Smooth muscle cell (in vitro differentiated cells): ENCODE results near the gene GLT8D2. TPM values are rescaled to one million over a fixed set of nuclear protein-coding genes. Genes with fewer than 3 reads are reported as not detected.

Experiments used
- DNase-seq: peaks from one replicate; lab custom pipeline; 2025; ENCODE audit not compliant: unreplicated experiment; lab: John Stamatoyannopoulos, UW
- H2AFZ ChIP-seq: fragments of 200-600 bp; sonication (generic); 2 replicates; pipeline ENCODE4 v1.6.0; 2016; ENCODE audit warnings: antibody characterized with exemption, low read depth, mild to moderate bottlenecking
- H3F3A ChIP-seq: fragments of 200-600 bp; sonication (generic); 2 replicates; pipeline ENCODE4 v1.6.0; 2017; ENCODE audit warnings: antibody characterized with exemption, low read depth
- H3K27ac ChIP-seq: fragments of 200-600 bp; sonication (generic); 2 replicates; pipeline ENCODE4 v1.5.1; 2016; ENCODE audit warnings: low read depth, mild to moderate bottlenecking
- H3K27me3 ChIP-seq: fragments of 200-600 bp; sonication (generic); 2 replicates; pipeline ENCODE4 v1.6.1; 2016; ENCODE audit warnings: low read depth, mild to moderate bottlenecking
- H3K36me3 ChIP-seq: fragments of 200-600 bp; sonication (generic); 2 replicates; pipeline ENCODE4 v1.5.1; 2016; ENCODE audit warnings: low read depth
- H3K4me1 ChIP-seq: fragments of 200-600 bp; sonication (generic); 2 replicates; pipeline ENCODE4 v1.5.1; 2016; ENCODE audit warnings: low read depth
- H3K4me2 ChIP-seq: fragments of 200-600 bp; sonication (generic); 2 replicates; pipeline ENCODE4 v1.6.0; 2016; ENCODE audit warnings: mild to moderate bottlenecking
- H3K4me3 ChIP-seq: fragments of 200-600 bp; sonication (generic); 2 replicates; pipeline ENCODE4 v1.5.1; 2016; ENCODE audit warnings: mild to moderate bottlenecking
- H3K79me2 ChIP-seq: fragments of 200-600 bp; sonication (generic); 2 replicates; pipeline ENCODE4 v1.6.0; 2016; ENCODE audit warnings: low read depth, mild to moderate bottlenecking
- H3K9ac ChIP-seq: fragments of 200-600 bp; sonication (generic); 2 replicates; pipeline ENCODE4 v1.6.0; 2016; ENCODE audit warnings: low read depth
- H3K9me3 ChIP-seq: fragments of 200-600 bp; sonication (generic); replicated peaks from 2 replicates; pipeline ENCODE4 v1.5.1; 2016; ENCODE audit warnings: low read depth
- H4K20me1 ChIP-seq: fragments of 200-600 bp; sonication (generic); 2 replicates; pipeline ENCODE4 v1.6.0; 2016; ENCODE audit warnings: low read depth
- CTCF ChIP-seq: fragments of 200-600 bp; sonication (generic); IDR thresholded peaks from 2 replicates; pipeline ENCODE4 v1.5.1; 2017; ENCODE audit warnings: borderline replicate concordance, mild to moderate bottlenecking, antibody characterized with exemption; ENCODE audit not compliant: insufficient read depth, poor library complexity, severe bottlenecking
- WGBS: methylation state at CpG from one replicate; pipeline ENCODE4 v1.1.7; 2016; ENCODE audit warnings: low lambda C conversion rate; 5-methylcytosine and 5-hydroxymethylcytosine counted together
- polyA plus RNA-seq: library from polyadenylated mRNA; unstranded; fragments of >200 nt; fragmentation: Nextera tagmentation; extraction: Ambion mirVana; gene quantifications from 2 replicates; pipeline ENCODE4 v1.2.1, GENCODE V29; 2016
- total RNA-seq: library from RNA; depleted of rRNA; stranded (reverse); fragments of >200 nt; gene quantifications from 2 replicates; pipeline ENCODE4 v1.2.3, GENCODE V29; 2014

The GLT8D2 gene
- total and polyA plus RNA-seq, 2 experiments from 2014 or later: 43.0 to 47.7 TPM

GRCh38 chr12:104094284-104094683 is 44.3 kb upstream of the GLT8D2 start:
- H3F3A ChIP-seq: no peaks in the 10 kb centered on the region
- no peak overlapping the region for H3K27ac ChIP-seq
- no peak for DNase-seq
- no peak overlapping the region for H3K4me3 ChIP-seq
- no peaks in the 10 kb centered on the region for H3K9me3 ChIP-seq
- H4K20me1 ChIP-seq: no peaks in the 10 kb centered on the region
- H3K36me3 ChIP-seq: peaks cover 60% of the 10 kb centered on the region
- H3K27me3 ChIP-seq: no peaks in the 10 kb centered on the region
- peaks cover 5% of the 10 kb centered on the region for H3K4me1 ChIP-seq
- no peaks in the 10 kb centered on the region for H3K79me2 ChIP-seq
- H3K4me2 ChIP-seq: no peak overlapping the region
- WGBS: 93% methylated on average over 3 of the region's 3 CpGs
- H3K9ac ChIP-seq: no peak overlapping the region
- TF ChIP-seq CTCF: no peak
- H2AFZ ChIP-seq: no peak overlapping the region

- H4K20me1 ChIP-seq: no peaks in the 10 kb centered on the region
- WGBS: 92% methylated on average over 4 of the region's 4 CpGs
Observed at GRCh38 chr12:104091136-104091535, 41.1 kb upstream of the GLT8D2 start.

GRCh38 chr12:104090685-104091084 is 40.7 kb upstream of the GLT8D2 start:
- Histone ChIP-seq H3F3A (no peaks in the 10 kb centered on the region), H3K27ac (no peak overlapping the region), H4K20me1 (no peaks in the 10 kb centered on the region), H3K4me1 (peaks cover 5% of the 10 kb centered on the region), H3K9me3 (no peaks in the 10 kb centered on the region), H3K4me2 (no peak overlapping the region), H2AFZ (no peak overlapping the region), H3K36me3 (peaks cover 48% of the 10 kb centered on the region), H3K4me3 (no peak overlapping the region), H3K9ac (no peak overlapping the region), H3K27me3 (no peaks in the 10 kb centered on the region), H3K79me2 (no peaks in the 10 kb centered on the region)
- no peak for TF ChIP-seq CTCF
- WGBS: 100% methylated on average over 1 of the region's 1 CpG
- DNase-seq: no peak

More at GRCh38 chr12:104091136-104091535, 41.1 kb upstream of the GLT8D2 start:
- TF ChIP-seq CTCF: no peak
- H3K9me3 ChIP-seq: no peaks in the 10 kb centered on the region
- H3K36me3 ChIP-seq: peaks cover 48% of the 10 kb centered on the region
- H3K79me2 ChIP-seq: no peaks in the 10 kb centered on the region
- H2AFZ ChIP-seq: no peak overlapping the region
- H3K27me3 ChIP-seq: no peaks in the 10 kb centered on the region
- no peak overlapping the region for H3K9ac ChIP-seq
- DNase-seq: no peak
- H3K4me3 ChIP-seq: no peak overlapping the region
- no peaks in the 10 kb centered on the region for H3F3A ChIP-seq
- H3K27ac ChIP-seq: no peak overlapping the region
- H3K4me2 ChIP-seq: no peak overlapping the region
- H3K4me1 ChIP-seq: peaks cover 5% of the 10 kb centered on the region

GRCh38 chr12:104083769-104084475 is 33.9 kb upstream of the GLT8D2 start:
- no peaks in the 10 kb centered on the region for H3K79me2 ChIP-seq
- H3K4me1 ChIP-seq: no peaks in the 10 kb centered on the region
- H3K27me3 ChIP-seq: no peaks in the 10 kb centered on the region
- no peak overlapping the region for H3K4me2 ChIP-seq
- DNase-seq: no peak
- TF ChIP-seq CTCF: no peak
- no peaks in the 10 kb centered on the region for H3K9me3 ChIP-seq
- WGBS: 94% methylated on average over 8 of the region's 8 CpGs
- H3K4me3 ChIP-seq: no peak overlapping the region
- no peak overlapping the region for H3K9ac ChIP-seq
- H3F3A ChIP-seq: no peaks in the 10 kb centered on the region
- H4K20me1 ChIP-seq: peaks cover 16% of the 10 kb centered on the region
- peaks cover 29% of the 10 kb centered on the region for H3K36me3 ChIP-seq
- no peak overlapping the region for H3K27ac ChIP-seq
- no peak overlapping the region for H2AFZ ChIP-seq
